Fibroblast of lung (primary cell): ENCODE data around the gene GALNT18.

Source experiments
- CTCF ChIP-seq, 2 donors: IDR thresholded peaks in 1 of 2; conservative IDR thresholded peaks in 1 of 2; 1 replicate in 1 of 2; 2 replicates in 1 of 2; pipeline ENCODE4 v1.5.1; 2011 to 2012; ENCODE audit warnings: low read length in 2 of 2, control low read depth in 1 of 2, inconsistent platforms in 1 of 2, low read depth in 1 of 2, mild to moderate bottlenecking in 1 of 2
- EZH2 ChIP-seq: IDR thresholded peaks from 2 replicates; pipeline ENCODE4 v1.5.1; 2012; ENCODE audit warnings: low read length, control low read depth, mild to moderate bottlenecking; ENCODE audit errors: missing control alignments

- TF ChIP-seq EZH2, result no peak
- TF ChIP-seq CTCF (conservative IDR thresholded peaks at IDR 0.05 in 1 of 2, IDR thresholded peaks at IDR 0.05 in 1 of 2; ENCODE audit: low read depth in 1 of 2, low read length in 2 of 2), result no peak
Observed at GRCh38 chr11:11397781-11398180, 224.0 kb downstream of the GALNT18 start.
